A549 (cell line): ENCODE results near the gene PRICKLE1.

ENCODE experiments used
- CBX2 ChIP-seq: fragments of 200-600 bp; sonication (generic); IDR thresholded peaks from 2 replicates; pipeline ENCODE4 v1.6.1; 2016; ENCODE audit warnings: low read depth, mild to moderate bottlenecking, borderline replicate concordance
- CTCF ChIP-seq: fragments of >200 bp; sonication (Bioruptor Twin); formaldehyde crosslinking; IDR thresholded peaks from 3 replicates; pipeline ENCODE4 v1.5.1; 2016
- FOSL2 ChIP-seq, 2 experiments: fragments of 450-650 bp in 1 of 2; fragments of >200 bp in 1 of 2; sonication (Bioruptor Twin) in 1 of 2; formaldehyde crosslinking; IDR thresholded peaks; 2 replicates each; pipeline versions ENCODE4 v1.5.0 to v1.6.1; 2016 to 2020; ENCODE audit warnings: mild to moderate bottlenecking in 1 of 2, moderate library complexity in 1 of 2
- NR3C1 ChIP-seq: fragments of >200 bp; sonication (Bioruptor Twin); formaldehyde crosslinking; IDR thresholded peaks from 3 replicates; pipeline ENCODE4 v1.6.1; 2017
- POLR2A ChIP-seq: IDR thresholded peaks from 2 replicates; pipeline ENCODE4 v1.6.1; 2012; ENCODE audit warnings: mild to moderate bottlenecking, low read length
- RCOR1 ChIP-seq: fragments of 150-350 bp; IDR thresholded peaks from 2 replicates; pipeline ENCODE4 v1.6.1; 2014; ENCODE audit warnings: antibody characterized with exemption, low read length, low read depth
- REST ChIP-seq: fragments of 200-600 bp; sonication (generic); IDR thresholded peaks from 2 replicates; pipeline ENCODE4 v1.6.1; 2016; ENCODE audit warnings: antibody characterized with exemption, mild to moderate bottlenecking, moderate library complexity

- TF ChIP-seq RCOR1 (no peak), REST (no peak), CTCF (no peak), FOSL2 (IDR thresholded peaks at IDR 0.05) (no peak), FOSL2 (CRISPR knock-in tag; IDR thresholded peaks at IDR 0.05) (no peak), POLR2A (no peak), CBX2 (no peak), NR3C1 (no peak)
Measured at GRCh38 chr12:42633594-42633993, 44.0 kb upstream of the PRICKLE1 start.
